Activated CD8-positive, alpha-beta memory T cell treated with anti-CD3 and anti-CD28 coated beads, Interleukin-2, amount 10 ng/mL, durations not matched to agents 7 days and 5 days (primary cell): Measurements from ENCODE around the gene SYK. TPM values are rescaled to one million over a fixed set of nuclear protein-coding genes. Genes with fewer than 3 reads are reported as not detected.
A peak's percentile ranks its signal among the peaks of the same experiment; 100 is the strongest.
"Not testable (repeated sequence)": the region's sequence is repeated elsewhere in the genome, so short reads cannot be mapped to it uniquely, and the experiment has no call there.

ENCODE experiments used
- ATAC-seq: fragments of 150-1000 bp; cut with Tn5 transposase; one replicate; pipeline ENCODE4 v1.10.0; 2021; ENCODE audit warnings: moderate library complexity
- CTCF ChIA-PET: fragments of 350-600 bp; sonication (Branson Sonifier 250); formaldehyde crosslinking; loops from one replicate; lab custom pipeline; 2021; ENCODE audit warnings: antibody characterized with exemption; lab: Charles Lee
- DNase-seq: peaks from one replicate; pipeline ENCODE4 v3.0.0-alpha.2; 2020
- H3K27ac Mint-ChIP-seq: one replicate; pipeline ENCODE4 v1.8.0; 2021; ENCODE audit warnings: mild to moderate bottlenecking, mixed read lengths
- H3K27me3 Mint-ChIP-seq: one replicate; pipeline ENCODE4 v1.8.0; 2021; ENCODE audit warnings: mixed read lengths
- H3K36me3 Mint-ChIP-seq: one replicate; pipeline ENCODE4 v1.8.0; 2021; ENCODE audit warnings: mild to moderate bottlenecking, mixed read lengths
- H3K4me1 Mint-ChIP-seq: one replicate; pipeline ENCODE4 v1.8.0; 2021; ENCODE audit warnings: mixed read lengths
- H3K4me3 Mint-ChIP-seq: one replicate; pipeline ENCODE4 v1.8.0; 2021; ENCODE audit warnings: mild to moderate bottlenecking, moderate library complexity, mixed read lengths
- H3K9me3 Mint-ChIP-seq: one replicate; pipeline ENCODE4 v1.8.0; 2022; ENCODE audit warnings: low read depth, mixed read lengths
- total RNA-seq, 2 experiments: library from RNA; stranded (reverse); gene quantifications; one replicate each; pipeline ENCODE4 v1.2.3, GENCODE V29; 2021

Gene SYK
- total RNA-seq: under 1 TPM; 0.26 to 0.28 TPM

- Mint-ChIP-seq H3K27me3 (peaks cover 82% of the 10 kb centered on the region), H3K9me3 (no peaks in the 10 kb centered on the region), H3K4me1 (peaks cover 2% of the 10 kb centered on the region), H3K36me3 (no peaks in the 10 kb centered on the region), H3K27ac (no peak within 1 kb of the TSS), H3K4me3 (peak within 1 kb of the TSS; percentile 45)
- peak; percentile 45 for ATAC-seq
- no peak for DNase-seq
- CTCF ChIA-PET: no interaction called here
Observed at GRCh38 chr9:90801241-90801972, at the start of gene SYK. SYK (plus strand) TSS chr9:90801819; CDS start chr9:90843899, 42,080 bp downstream.

DNA sequence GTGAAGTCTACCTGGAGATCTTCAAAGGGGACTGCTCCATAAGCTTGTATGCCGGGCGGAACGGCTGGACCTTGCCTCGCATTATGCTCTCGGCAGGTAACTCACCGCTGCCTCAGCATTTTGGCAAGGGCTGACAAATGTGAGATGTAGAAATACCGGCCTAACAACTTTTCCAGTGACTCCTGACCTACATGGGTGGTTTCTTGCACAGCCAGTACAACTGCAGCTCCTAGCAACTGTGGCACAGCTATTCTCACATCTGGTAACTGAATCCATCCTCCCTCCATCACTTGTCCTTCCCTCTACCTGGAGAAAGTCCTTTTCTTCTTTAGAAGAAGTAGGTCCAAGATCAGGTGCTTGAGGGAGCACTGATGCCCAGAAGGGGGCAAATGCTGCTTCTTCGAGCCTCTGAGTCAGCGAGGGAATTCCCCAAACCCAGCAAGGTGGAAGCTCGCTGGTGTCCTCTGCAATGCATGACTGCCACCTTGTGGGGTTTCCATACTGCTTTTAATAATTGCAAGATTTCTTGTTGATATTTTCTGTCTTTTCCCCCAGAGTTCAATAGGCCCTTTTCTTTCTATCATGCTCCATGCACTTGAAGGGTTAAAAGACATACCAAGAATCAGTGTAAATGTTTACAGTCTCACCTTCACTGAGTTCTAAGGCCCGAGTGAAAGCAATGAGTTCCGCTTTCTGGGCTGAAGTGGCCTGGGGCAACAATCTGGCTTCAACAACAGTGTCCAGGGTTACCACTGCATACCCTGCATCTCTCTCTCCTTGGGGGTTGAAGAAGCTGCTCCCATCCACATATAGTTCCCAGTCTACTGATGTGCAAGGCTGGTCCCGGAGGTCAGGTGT lies 45.9 kb upstream of the SYK start:
- H3K27ac Mint-ChIP-seq, H3K27me3 Mint-ChIP-seq, ATAC-seq, CTCF ChIA-PET, H3K4me3 Mint-ChIP-seq, H3K9me3 Mint-ChIP-seq, H3K36me3 Mint-ChIP-seq, H3K4me1 Mint-ChIP-seq: not testable (repeated sequence)
- DNase-seq: peak; percentile 69

DNA sequence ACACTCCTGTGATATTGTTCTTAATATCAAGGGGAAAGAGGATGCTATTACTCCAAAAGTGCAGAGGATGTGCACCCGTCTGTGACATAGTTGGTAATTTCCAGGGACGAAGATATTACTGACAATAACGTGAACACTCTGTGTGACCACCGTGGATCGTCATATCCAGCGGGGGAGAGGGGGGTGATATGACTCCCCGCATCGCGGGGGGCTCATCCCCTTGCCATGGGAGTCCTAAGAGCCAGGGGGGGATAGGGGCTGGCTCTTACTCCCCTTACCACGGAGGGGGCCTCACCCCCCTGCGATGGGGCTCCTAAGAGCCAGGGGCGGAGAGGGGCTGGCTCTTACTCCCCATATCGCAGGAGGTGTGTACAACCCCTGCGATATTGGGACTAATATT lies 41.0 kb upstream of the SYK start:
- H3K27me3 Mint-ChIP-seq, CTCF ChIA-PET, H3K9me3 Mint-ChIP-seq, ATAC-seq, DNase-seq, H3K4me3 Mint-ChIP-seq, H3K27ac Mint-ChIP-seq, H3K4me1 Mint-ChIP-seq, H3K36me3 Mint-ChIP-seq: not testable (repeated sequence)

GRCh38 chr9:90766731-90767130 lies 34.9 kb upstream of the SYK start:
- no peak overlapping the region for H3K27ac Mint-ChIP-seq
- DNase-seq (no peak), ATAC-seq (no peak)
- H3K4me3 Mint-ChIP-seq: no peak overlapping the region
- peaks cover 2% of the 10 kb centered on the region for H3K9me3 Mint-ChIP-seq
- CTCF ChIA-PET: no interaction called here
- peaks cover 13% of the 10 kb centered on the region for H3K27me3 Mint-ChIP-seq
- H3K4me1 Mint-ChIP-seq: no peaks in the 10 kb centered on the region
- H3K36me3 Mint-ChIP-seq: no peaks in the 10 kb centered on the region

GRCh38 chr9:90767523-90768100 lies 34.0 kb upstream of the SYK start:
- H3K36me3 Mint-ChIP-seq: no peaks in the 10 kb centered on the region
- H3K9me3 Mint-ChIP-seq: peaks cover 2% of the 10 kb centered on the region
- DNase-seq: no peak
- ATAC-seq: no peak
- peaks cover 13% of the 10 kb centered on the region for H3K27me3 Mint-ChIP-seq
- CTCF ChIA-PET: no interaction called here
- no peak overlapping the region for H3K27ac Mint-ChIP-seq
- no peak overlapping the region for H3K4me3 Mint-ChIP-seq
- no peaks in the 10 kb centered on the region for H3K4me1 Mint-ChIP-seq

DNA sequence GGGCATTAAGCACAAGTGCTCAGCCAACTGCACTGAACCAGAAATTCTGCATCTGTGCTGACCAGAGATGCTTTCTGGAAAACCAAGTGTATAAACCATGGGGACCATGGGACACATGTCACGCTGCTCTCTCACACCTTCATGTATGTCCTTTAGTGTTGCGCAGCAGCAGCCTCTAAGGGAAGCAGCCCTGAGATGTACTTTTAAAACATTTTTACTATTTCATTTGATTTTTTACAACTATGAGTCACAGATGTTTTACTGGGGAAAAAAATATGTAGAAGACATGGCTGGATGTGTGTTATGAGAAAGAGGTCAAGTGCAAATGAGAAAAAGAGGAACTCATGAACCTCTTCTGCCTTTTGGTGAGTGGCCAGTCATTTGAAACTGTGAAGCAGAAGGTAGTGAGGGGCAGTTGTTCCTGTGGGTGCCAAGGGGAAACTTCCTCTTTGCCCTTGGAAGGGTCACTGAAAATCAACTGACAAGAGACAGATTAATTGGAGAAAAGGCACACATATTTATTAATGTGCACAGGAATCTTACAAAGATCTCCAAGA lies 31.4 kb upstream of the SYK start:
- no peaks in the 10 kb centered on the region for H3K36me3 Mint-ChIP-seq
- CTCF ChIA-PET: no interaction called here
- H3K27ac Mint-ChIP-seq: no peak overlapping the region
- no peak for ATAC-seq
- DNase-seq: no peak
- no peaks in the 10 kb centered on the region for H3K4me1 Mint-ChIP-seq
- H3K4me3 Mint-ChIP-seq: no peak overlapping the region
- peaks cover 13% of the 10 kb centered on the region for H3K27me3 Mint-ChIP-seq
- H3K9me3 Mint-ChIP-seq: peaks cover 2% of the 10 kb centered on the region

- Mint-ChIP-seq H3K9me3 (no peaks in the 10 kb centered on the region), H3K27me3 (peaks cover 11% of the 10 kb centered on the region), H3K4me3 (no peak overlapping the region), H3K36me3 (no peaks in the 10 kb centered on the region), H3K4me1 (no peaks in the 10 kb centered on the region), H3K27ac (no peak overlapping the region)
- DNase-seq (no peak), ATAC-seq (no peak)
- CTCF ChIA-PET: no interaction called here
Observed at GRCh38 chr9:90770927-90771326, 30.7 kb upstream of the SYK start.

- no peak overlapping the region for H3K27ac Mint-ChIP-seq
- ATAC-seq: no peak
- no peaks in the 10 kb centered on the region for H3K36me3 Mint-ChIP-seq
- H3K4me1 Mint-ChIP-seq: no peaks in the 10 kb centered on the region
- peaks cover 11% of the 10 kb centered on the region for H3K27me3 Mint-ChIP-seq
- H3K9me3 Mint-ChIP-seq: no peaks in the 10 kb centered on the region
- no peak overlapping the region for H3K4me3 Mint-ChIP-seq
- CTCF ChIA-PET: interaction anchor here (1.5 kb wide), 1 partner anchor 11 kb away, joined by 3 read pairs; no protein-coding TSS in a partner anchor
- no peak for DNase-seq
Observed at GRCh38 chr9:90772386-90772785, 29.2 kb upstream of the SYK start.

- Mint-ChIP-seq H3K36me3 (no peaks in the 10 kb centered on the region), H3K9me3 (no peaks in the 10 kb centered on the region), H3K4me1 (no peaks in the 10 kb centered on the region), H3K27ac (no peak overlapping the region), H3K4me3 (no peak overlapping the region), H3K27me3 (peaks cover 18% of the 10 kb centered on the region)
- CTCF ChIA-PET: interaction anchor here (1.5 kb wide), 1 partner anchor 10 kb away, joined by 3 read pairs; no protein-coding TSS in a partner anchor
- ATAC-seq (no peak), DNase-seq (no peak)
Observed at GRCh38 chr9:90773617-90774016, 28.0 kb upstream of the SYK start.

DNA sequence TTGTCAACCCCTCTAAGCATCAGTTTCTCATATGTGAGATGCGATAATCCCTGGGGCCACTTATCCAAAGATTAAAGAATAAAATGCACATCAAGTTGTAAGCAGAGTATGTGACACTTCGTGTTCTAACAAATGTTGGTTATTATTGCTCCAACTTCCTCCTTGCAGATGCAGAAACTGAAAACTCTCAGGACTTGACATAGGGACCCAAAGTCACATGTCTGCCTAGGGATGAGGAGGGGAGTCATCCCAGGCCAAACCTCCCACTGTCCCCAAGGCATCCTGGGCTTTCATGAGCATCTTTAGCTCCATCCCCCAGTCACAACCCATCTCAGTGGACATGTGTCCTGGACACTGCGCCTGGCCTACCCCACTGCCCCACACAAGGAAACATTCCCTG lies 27.5 kb upstream of the SYK start:
- CTCF ChIA-PET: no interaction called here
- H3K4me3 Mint-ChIP-seq: no peak overlapping the region
- DNase-seq (no peak), ATAC-seq (no peak)
- no peaks in the 10 kb centered on the region for H3K4me1 Mint-ChIP-seq
- H3K36me3 Mint-ChIP-seq: no peaks in the 10 kb centered on the region
- H3K9me3 Mint-ChIP-seq: no peaks in the 10 kb centered on the region
- H3K27me3 Mint-ChIP-seq: peaks cover 22% of the 10 kb centered on the region
- no peak overlapping the region for H3K27ac Mint-ChIP-seq

DNA sequence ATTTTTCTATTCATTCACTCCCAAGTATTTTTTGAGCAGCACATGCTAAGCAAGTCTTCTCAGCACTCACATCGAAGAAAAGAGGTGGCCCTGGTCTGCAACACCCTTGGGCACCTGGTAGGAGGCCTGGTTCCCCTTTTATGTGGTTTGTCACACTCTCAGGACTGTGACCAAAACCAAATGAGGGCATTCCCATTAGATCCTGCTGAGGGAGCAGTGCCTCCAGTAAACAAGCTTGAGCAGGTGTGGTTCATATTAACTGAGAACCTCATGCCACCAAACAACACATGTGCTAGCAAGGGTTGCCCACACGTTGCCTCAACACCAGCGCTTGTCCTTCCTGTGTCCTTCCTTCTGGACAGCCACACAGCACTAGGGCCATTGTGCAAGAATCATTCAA lies 26.9 kb upstream of the SYK start:
- Mint-ChIP-seq H3K27ac (no peak overlapping the region), H3K36me3 (no peaks in the 10 kb centered on the region), H3K4me3 (no peak overlapping the region), H3K9me3 (no peaks in the 10 kb centered on the region), H3K4me1 (no peaks in the 10 kb centered on the region), H3K27me3 (peaks cover 23% of the 10 kb centered on the region)
- CTCF ChIA-PET: no interaction called here
- ATAC-seq: no peak
- no peak for DNase-seq

- H3K27ac Mint-ChIP-seq: no peak overlapping the region
- ATAC-seq (no peak), DNase-seq (no peak)
- no peaks in the 10 kb centered on the region for H3K9me3 Mint-ChIP-seq
- H3K4me3 Mint-ChIP-seq: no peak overlapping the region
- H3K4me1 Mint-ChIP-seq: no peaks in the 10 kb centered on the region
- CTCF ChIA-PET: no interaction called here
- H3K27me3 Mint-ChIP-seq: peaks cover 28% of the 10 kb centered on the region
- H3K36me3 Mint-ChIP-seq: no peaks in the 10 kb centered on the region
Observed at GRCh38 chr9:90775657-90776056, 26.0 kb upstream of the SYK start.

DNA sequence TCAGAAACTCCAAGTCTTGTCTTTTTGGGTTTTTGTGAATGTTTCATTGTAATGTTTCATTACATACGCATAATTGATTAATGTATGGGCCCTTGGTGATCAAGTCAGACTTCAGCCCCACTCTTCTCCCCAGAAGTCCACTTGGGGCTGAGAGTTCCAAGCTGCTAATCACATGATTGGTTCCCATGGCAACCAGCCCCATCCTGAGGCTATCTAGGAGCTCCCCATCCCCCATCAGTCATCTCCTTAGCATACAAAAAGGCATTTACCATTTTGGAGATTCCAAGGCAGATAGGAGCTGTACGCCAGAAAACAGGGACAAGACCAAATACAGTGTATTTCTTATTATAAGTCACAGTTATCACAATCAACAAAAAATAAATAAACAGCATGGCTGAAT lies 22.9 kb upstream of the SYK start:
- ATAC-seq (no peak), DNase-seq (no peak)
- Mint-ChIP-seq H3K4me3 (no peak overlapping the region), H3K9me3 (no peaks in the 10 kb centered on the region), H3K36me3 (no peaks in the 10 kb centered on the region), H3K27ac (no peak overlapping the region), H3K4me1 (no peaks in the 10 kb centered on the region), H3K27me3 (peaks cover 32% of the 10 kb centered on the region)
- CTCF ChIA-PET: no interaction called here
